ENCODE results near the gene OR51V1.

DNA sequence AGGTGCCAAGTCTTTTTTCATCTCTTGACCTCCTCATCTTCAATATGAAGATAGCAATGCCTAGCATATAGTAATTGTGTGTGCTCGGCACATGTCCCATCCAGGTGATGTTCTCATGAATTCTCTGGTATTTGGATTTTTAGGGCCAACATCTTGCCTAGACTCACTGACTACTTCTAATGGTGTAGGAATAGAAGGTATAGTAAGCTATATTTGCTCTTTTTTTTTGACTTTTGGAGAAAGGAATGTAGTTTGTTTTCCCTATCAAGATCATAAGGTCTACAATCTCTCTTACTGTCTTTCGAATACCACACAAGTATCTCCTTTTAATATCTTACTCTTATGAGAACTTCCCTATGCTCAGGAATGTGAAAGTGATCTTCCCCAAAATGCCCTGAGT is 30.6 kb upstream of the OR51V1 start:
- TF ChIP-seq, protein P1, sequence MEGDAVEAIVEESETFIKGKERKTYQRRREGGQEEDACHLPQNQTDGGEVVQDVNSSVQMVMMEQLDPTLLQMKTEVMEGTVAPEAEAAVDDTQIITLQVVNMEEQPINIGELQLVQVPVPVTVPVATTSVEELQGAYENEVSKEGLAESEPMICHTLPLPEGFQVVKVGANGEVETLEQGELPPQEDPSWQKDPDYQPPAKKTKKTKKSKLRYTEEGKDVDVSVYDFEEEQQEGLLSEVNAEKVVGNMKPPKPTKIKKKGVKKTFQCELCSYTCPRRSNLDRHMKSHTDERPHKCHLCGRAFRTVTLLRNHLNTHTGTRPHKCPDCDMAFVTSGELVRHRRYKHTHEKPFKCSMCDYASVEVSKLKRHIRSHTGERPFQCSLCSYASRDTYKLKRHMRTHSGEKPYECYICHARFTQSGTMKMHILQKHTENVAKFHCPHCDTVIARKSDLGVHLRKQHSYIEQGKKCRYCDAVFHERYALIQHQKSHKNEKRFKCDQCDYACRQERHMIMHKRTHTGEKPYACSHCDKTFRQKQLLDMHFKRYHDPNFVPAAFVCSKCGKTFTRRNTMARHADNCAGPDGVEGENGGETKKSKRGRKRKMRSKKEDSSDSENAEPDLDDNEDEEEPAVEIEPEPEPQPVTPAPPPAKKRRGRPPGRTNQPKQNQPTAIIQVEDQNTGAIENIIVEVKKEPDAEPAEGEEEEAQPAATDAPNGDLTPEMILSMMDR (conservative IDR thresholded peaks at IDR 0.05): no peak
- TF ChIP-seq EZH2 (IDR thresholded peaks at IDR 0.05; ENCODE audit: low read depth): no peak

Measured in PC-9 (cell line).